ENCODE measurements around the gene TPX2. TPM values are rescaled to one million over a fixed set of nuclear protein-coding genes. Genes with fewer than 3 reads are reported as not detected.

Gene TPX2
- total RNA-seq, 4 donors from 2014 or later, result 0.21 to 2.7 (median 0.40) TPM

GRCh38 chr20:31704225-31705119 lies 34.6 kb upstream of the TPX2 start:
- no peaks in the 10 kb centered on the region for H3K9me3 ChIP-seq

GRCh38 chr20:31705191-31705590 lies 33.9 kb upstream of the TPX2 start:
- Histone ChIP-seq H3K27ac (peak overlapping the region; percentile 22 to 100 (median 82)), H3K36me3 (peaks cover 0 to 47% (median 0%) of the 10 kb centered on the region in 3 donors), H3K4me1 (peaks cover 4 to 85% (median 59%) of the 10 kb centered on the region in 4 donors), H3K27me3 (no peaks in the 10 kb centered on the region), H3K9me3 (no peaks in the 10 kb centered on the region), H3K4me3 (no peak overlapping the region)
- TF ChIP-seq EP300 (IDR thresholded peaks at IDR 0.05), result no peak
- TF ChIP-seq POLR2A (IDR thresholded peaks at IDR 0.05), result no peak
- TF ChIP-seq CTCF (IDR thresholded peaks at IDR 0.05), result no peak
- DNase-seq (ENCODE audit: low spot score in 2 of 2), result no peak

More at GRCh38 chr20:31704225-31705119, 34.6 kb upstream of the TPX2 start:
- 75 to 76% methylated on average over 11 of the region's 11 CpGs for WGBS, 2 donors
- H3K27me3 ChIP-seq, result no peaks in the 10 kb centered on the region
- H3K4me1 ChIP-seq, result peaks cover 4 to 87% (median 62%) of the 10 kb centered on the region in 4 donors
- peak overlapping the region; percentile 64 to 100 (median 82) for H3K27ac ChIP-seq
- H3K4me3 ChIP-seq, result no peak overlapping the region
- H3K36me3 ChIP-seq, result peaks cover 0 to 47% (median 0%) of the 10 kb centered on the region in 3 donors
- DNase-seq (ENCODE audit: low spot score in 2 of 2), result no peak
- TF ChIP-seq POLR2A (IDR thresholded peaks at IDR 0.05), result no peak
- peak in 1 of 2 donors; percentile 32 for TF ChIP-seq EP300 (IDR thresholded peaks at IDR 0.05)

- peaks cover 0 to 47% (median 0%) of the 10 kb centered on the region in 3 donors for H3K36me3 ChIP-seq
- TF ChIP-seq CTCF (IDR thresholded peaks at IDR 0.05) (no peak), POLR2A (IDR thresholded peaks at IDR 0.05) (no peak), EP300 (IDR thresholded peaks at IDR 0.05) (no peak)
These were observed 33.2 kb upstream of the TPX2 start for GRCh38 chr20:31705598-31706597.

GRCh38 chr20:31706607-31707257 lies 32.4 kb upstream of the TPX2 start:
- WGBS, 2 donors, result 88 to 96% methylated on average over 2 of the region's 2 CpGs
- Histone ChIP-seq H3K27me3 (no peaks in the 10 kb centered on the region), H3K4me1 (peaks cover 4 to 85% (median 64%) of the 10 kb centered on the region in 4 donors), H3K36me3 (peaks cover 0 to 47% (median 0%) of the 10 kb centered on the region in 3 donors), H3K9me3 (no peaks in the 10 kb centered on the region), H3K27ac (peak overlapping the region; percentile 22 to 100 (median 66)), H3K4me3 (no peak overlapping the region)
- TF ChIP-seq EP300 (IDR thresholded peaks at IDR 0.05), result no peak
- no peak for TF ChIP-seq POLR2A (IDR thresholded peaks at IDR 0.05)
- no peak for TF ChIP-seq CTCF (IDR thresholded peaks at IDR 0.05)
- no peak for DNase-seq (ENCODE audit: low spot score in 2 of 2)

More at GRCh38 chr20:31705598-31706597, 33.2 kb upstream of the TPX2 start:
- Histone ChIP-seq H3K27ac (peak overlapping the region; percentile 22 to 100 (median 82)), H3K27me3 (no peaks in the 10 kb centered on the region), H3K4me3 (no peak overlapping the region), H3K9me3 (no peaks in the 10 kb centered on the region), H3K4me1 (peaks cover 4 to 85% (median 60%) of the 10 kb centered on the region in 4 donors)
- WGBS, 2 donors, result 61 to 66% methylated on average over 4 of the region's 4 CpGs
- no peak for DNase-seq (ENCODE audit: low spot score in 2 of 2)

GRCh38 chr20:31707258-31707615 lies 31.9 kb upstream of the TPX2 start:
- peak overlapping the region in 3 of 4 donors; percentile 33 to 100 (median 100) for H3K27ac ChIP-seq
- TF ChIP-seq EP300 (IDR thresholded peaks at IDR 0.05) (no peak), CTCF (IDR thresholded peaks at IDR 0.05) (no peak), POLR2A (IDR thresholded peaks at IDR 0.05) (no peak)
- no peak overlapping the region for H3K4me3 ChIP-seq
- H3K27me3 ChIP-seq, result no peaks in the 10 kb centered on the region
- peaks cover 4 to 85% (median 65%) of the 10 kb centered on the region in 4 donors for H3K4me1 ChIP-seq
- WGBS, 2 donors, result 96% methylated on average over 5 of the region's 5 CpGs
- peaks cover 0 to 47% (median 0%) of the 10 kb centered on the region in 3 donors for H3K36me3 ChIP-seq
- DNase-seq (ENCODE audit: low spot score in 2 of 2), result no peak
- no peaks in the 10 kb centered on the region for H3K9me3 ChIP-seq
